Measurements from ENCODE around the gene VSTM2L.

DNA sequence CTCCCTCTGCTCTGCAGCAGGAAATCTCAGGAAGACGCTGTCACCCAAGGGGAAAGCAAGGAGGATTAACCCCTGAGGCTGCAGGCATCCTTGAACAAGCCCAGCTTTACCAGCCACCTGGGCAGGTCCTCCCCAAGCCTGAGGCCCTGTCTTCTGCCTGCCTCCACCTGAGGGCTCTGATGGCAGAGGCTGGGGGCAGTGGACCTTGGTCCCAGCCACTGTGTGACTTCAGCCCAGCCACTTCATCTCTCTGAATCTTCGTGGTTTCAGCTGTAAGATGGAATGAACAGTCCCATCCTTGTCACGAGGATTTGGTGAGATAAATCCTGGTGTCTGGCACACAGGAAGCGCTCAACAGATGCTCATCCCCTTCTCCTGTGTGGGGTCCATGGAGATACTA lies 8.5 kb upstream of the VSTM2L start:
- no peak for TF ChIP-seq EZH2 (IDR thresholded peaks at IDR 0.05)
- no peak for TF ChIP-seq POLR2AphosphoS5 (IDR thresholded peaks at IDR 0.05; ENCODE audit: borderline replicate concordance, low read depth, low read length)

Measured in SK-N-MC (cell line).